Adrenal gland (tissue), 12 donors: ENCODE measurements around the gene CCDC172. TPM values are rescaled to one million over a fixed set of nuclear protein-coding genes. Genes with fewer than 3 reads are reported as not detected.
"Not testable (repeated sequence)": the region's sequence is repeated elsewhere in the genome, so short reads cannot be mapped to it uniquely, and the experiment has no call there.

Experiments used
- DNase-seq, 7 donors: peaks; one replicate each; pipeline ENCODE4 v3.0.0-alpha.2; 2019 to 2020
- H3K27ac ChIP-seq, 5 donors: fragments of 200-600 bp; sonication (generic) in 4 of 5; 1 replicate in 3 of 5; 2 replicates in 2 of 5; pipeline versions ENCODE4 v1.5.1 to v1.8.0; 2016 to 2020; ENCODE audit warnings: mild to moderate bottlenecking in 1 of 5
- H3K27me3 ChIP-seq: fragments of 200-600 bp; 2 replicates; pipeline ENCODE4 v1.8.0; 2021
- H3K36me3 ChIP-seq, 2 donors: fragments of 200-600 bp; replicated peaks in 1 of 2; 1 replicate in 1 of 2; 2 replicates in 1 of 2; pipeline versions ENCODE4 v1.5.1 to v1.8.0; 2018 to 2022
- H3K4me1 ChIP-seq, 2 donors: fragments of 200-600 bp; replicated peaks in 1 of 2; 1 replicate in 1 of 2; 2 replicates in 1 of 2; pipeline versions ENCODE4 v1.5.1 to v1.8.0; 2018 to 2021
- H3K4me3 ChIP-seq, 4 donors: fragments of 200-600 bp; sonication (generic) in 3 of 4; one replicate each; pipeline ENCODE4 v1.5.1; 2016 to 2018
- H3K9me3 ChIP-seq, 3 donors: fragments of 200-600 bp; sonication (generic) in 1 of 3; replicated peaks in 1 of 3; 1 replicate in 2 of 3; 2 replicates in 1 of 3; pipeline versions ENCODE4 v1.5.1 to v1.8.0; 2016 to 2021
- CTCF ChIP-seq, 6 experiments: fragments of 450-650 bp in 4 of 6; fragments of 200-600 bp in 2 of 6; sonication (generic) in 1 of 6; IDR thresholded peaks; 1 replicate in 5 of 6; 2 replicates in 1 of 6; pipeline versions ENCODE4 v1.5.1 to v1.8.0; 2016 to 2021; ENCODE audit warnings: antibody characterized with exemption in 6 of 6, mild to moderate bottlenecking in 2 of 6, moderate library complexity in 1 of 6
- POLR2A ChIP-seq, 2 donors: fragments of 450-650 bp; IDR thresholded peaks; one replicate each; pipeline ENCODE4 v1.6.1; 2017; ENCODE audit warnings: antibody characterized with exemption in 2 of 2, mild to moderate bottlenecking in 2 of 2, moderate library complexity in 1 of 2
- WGBS, 4 donors: extraction: QIAGEN DNeasy Blood & Tissue Kit in 2 of 4; methylation state at CpG; one replicate each; pipeline versions ENCODE4 v1.1.5 to v1.1.7; 2013 to 2017; 5-methylcytosine and 5-hydroxymethylcytosine counted together
- intact Hi-C, 2 donors: fragments of 100-400 bp; cut with DNase I; formaldehyde crosslinking; loops; one replicate each; pipeline versions ENCODE4 v1.14.1 to v1.15.0; 2022 to 2023
- polyA plus RNA-seq, 3 donors: library from polyadenylated mRNA; stranded (reverse); fragments of 200-250 nt in 2 of 3; fragments of 350-450 nt in 1 of 3; fragmentation: Illumina TruSeq in 1 of 3; extraction: RNeasy Lipid Tissue Mini Kit (QIAGEN cat#74804) in 1 of 3; gene quantifications; one replicate each; pipeline ENCODE4 v1.2.3, GENCODE V29; 2013 to 2014
- total RNA-seq, 9 donors: library from RNA; depleted of rRNA in 4 of 9; stranded (reverse); fragments of >200 nt in 4 of 9; fragments of 120-200 nt in 1 of 9; fragmentation: NEBNext Ultra II Directional in 1 of 9; extraction: Animal tissue kit (Norgen Biotek cat#: 25700) in 1 of 9; gene quantifications; one replicate each; pipeline versions ENCODE4 v1.1.0 to v1.2.4, GENCODE V29; 2013 to 2023
- donor health status: healthy with polysubstance abuse.
- donor health status: Bipolar disorder and iron deficiency.
- donor health status: DM: yes; HTN: yes; CAD: no.
- donor health status: DM: no; HTN: no; CAD: no.
- donor health status: DM: no; HTN: no; CAD: no.
- donor health status: DM: yes; HTN: yes; CAD: no.

The CCDC172 gene
- total and polyA plus RNA-seq, 12 donors: 0.16 to 1.5 TPM; not detected in 10

DNA sequence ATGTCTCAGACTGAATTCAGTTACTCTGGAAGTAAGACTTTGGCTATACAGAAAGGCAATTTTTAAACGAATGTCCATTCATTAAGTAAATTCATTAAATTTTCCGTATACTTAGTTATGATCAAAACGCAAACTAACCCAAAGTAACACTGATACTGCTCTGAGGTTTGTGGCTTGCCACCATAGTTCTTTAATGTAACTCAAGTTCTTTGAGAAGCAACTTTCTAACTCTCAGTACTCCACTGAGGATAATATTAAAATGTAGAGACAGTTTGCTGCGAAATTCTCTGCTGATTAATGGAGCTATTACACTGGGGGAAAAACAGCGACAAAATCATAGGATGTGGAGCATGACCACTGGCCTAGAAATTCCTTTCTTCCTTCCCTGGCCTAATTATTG is 58.0 kb downstream of the CCDC172 start:
- no peak for DNase-seq
- no peaks in the 10 kb centered on the region for H3K27me3 ChIP-seq
- no peak for TF ChIP-seq POLR2A (IDR thresholded peaks at IDR 0.05)
- H3K27ac ChIP-seq: no peak overlapping the region
- H3K4me3 ChIP-seq: no peak overlapping the region
- WGBS, 4 donors: 85 to 91% (median 88%) methylated on average over 5 of the region's 5 CpGs
- no peaks in the 10 kb centered on the region for H3K9me3 ChIP-seq
- H3K4me1 ChIP-seq: no peaks in the 10 kb centered on the region
- intact Hi-C loops: no loop called here
- no peaks in the 10 kb centered on the region for H3K36me3 ChIP-seq

GRCh38 chr10:116385311-116385710 is 61.1 kb downstream of the CCDC172 start:
- TF ChIP-seq CTCF (IDR thresholded peaks at IDR 0.05) (no peak), POLR2A (IDR thresholded peaks at IDR 0.05) (no peak)
- Histone ChIP-seq H3K4me1 (no peaks in the 10 kb centered on the region), H3K36me3 (no peaks in the 10 kb centered on the region), H3K27me3 (no peaks in the 10 kb centered on the region), H3K9me3 (no peaks in the 10 kb centered on the region), H3K4me3 (no peak overlapping the region), H3K27ac (no peak overlapping the region)
- no peak for DNase-seq
- intact Hi-C loops: no loop called here
- WGBS, 4 donors: 74 to 86% (median 82%) methylated on average over 2 of the region's 2 CpGs

- Histone ChIP-seq H3K36me3 (no peaks in the 10 kb centered on the region), H3K27me3 (no peaks in the 10 kb centered on the region), H3K4me3 (no peak overlapping the region), H3K9me3 (no peaks in the 10 kb centered on the region), H3K4me1 (no peaks in the 10 kb centered on the region), H3K27ac (no peak overlapping the region)
- peak in 2 of 7 donors; percentile 10 to 12 for DNase-seq
- intact Hi-C loops: no loop called here
- 0 to 3% (median 1%) methylated on average over 1 of the region's 1 CpG for WGBS, 4 donors
- no peak for TF ChIP-seq POLR2A (IDR thresholded peaks at IDR 0.05)
- TF ChIP-seq CTCF (IDR thresholded peaks at IDR 0.05): peak; percentile 18 to 70 (median 52)
Measured at GRCh38 chr10:116385994-116386809, 62.0 kb downstream of the CCDC172 start.

GRCh38 chr10:116393246-116393831 is 69.1 kb downstream of the CCDC172 start:
- H3K4me1 ChIP-seq, H3K36me3 ChIP-seq, DNase-seq, H3K4me3 ChIP-seq, intact Hi-C loops, H3K27ac ChIP-seq, H3K27me3 ChIP-seq, H3K9me3 ChIP-seq: not testable (repeated sequence)
- WGBS, 4 donors: 95 to 98% (median 95%) methylated on average over 18 to 43 of the region's 43 CpGs

DNA sequence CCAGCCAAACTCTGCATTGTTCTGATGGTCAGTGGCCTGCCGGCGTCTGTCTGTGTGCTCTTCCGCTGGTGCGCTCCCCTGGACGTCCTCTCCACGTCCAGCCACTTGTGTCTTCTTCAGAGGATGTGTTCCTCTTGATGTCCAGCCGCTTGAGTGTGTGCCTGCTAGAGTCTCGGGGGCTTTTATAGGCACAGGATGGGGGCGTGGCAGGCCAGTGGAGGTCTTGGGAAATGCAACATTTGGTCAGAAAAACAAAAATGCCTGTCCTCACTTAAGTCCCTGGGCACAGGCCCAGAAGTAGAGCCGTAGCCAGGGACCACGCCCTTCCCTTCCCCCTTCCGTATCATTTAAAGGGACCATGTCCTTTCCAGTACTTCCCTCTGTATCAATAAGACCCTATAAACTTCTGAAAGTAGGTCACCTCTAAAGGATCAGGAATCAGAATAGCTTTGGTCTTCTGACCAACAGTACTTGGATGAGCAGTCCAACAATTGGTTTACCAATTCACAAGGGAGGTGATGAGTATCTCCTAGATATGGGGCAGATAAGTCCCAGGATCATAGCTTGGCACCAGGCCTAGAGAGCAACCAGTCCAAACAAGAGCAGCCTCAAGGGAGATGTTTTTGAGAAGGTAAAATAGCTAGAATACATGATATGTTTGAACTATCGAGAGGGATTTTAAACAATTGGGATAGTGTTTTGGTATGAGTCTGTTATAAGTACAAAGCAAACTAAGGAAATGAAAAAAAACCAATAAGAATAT is 71.2 kb downstream of the CCDC172 start:
- no peak for TF ChIP-seq CTCF (IDR thresholded peaks at IDR 0.05)
- no peak for TF ChIP-seq POLR2A (IDR thresholded peaks at IDR 0.05)
- 79 to 86% (median 83%) methylated on average over 13 of the region's 13 CpGs for WGBS, 4 donors
- no peak overlapping the region for H3K4me3 ChIP-seq
- DNase-seq: no peak
- no peak overlapping the region for H3K27ac ChIP-seq
- no peaks in the 10 kb centered on the region for H3K27me3 ChIP-seq
- H3K9me3 ChIP-seq: no peaks in the 10 kb centered on the region
- H3K36me3 ChIP-seq: no peaks in the 10 kb centered on the region
- H3K4me1 ChIP-seq: no peaks in the 10 kb centered on the region
- intact Hi-C loops: no loop called here
